Endothelial cell (in vitro differentiated cells): ENCODE data around the gene TNIK. TPM values are rescaled to one million over a fixed set of nuclear protein-coding genes. Genes with fewer than 3 reads are reported as not detected.

Experiments
- DNase-seq: peaks from one replicate; pipeline ENCODE4 v3.0.0; 2021; ENCODE audit warnings: low spot score
- H3K27ac Mint-ChIP-seq: one replicate; pipeline ENCODE4 v1.8.0; 2021; ENCODE audit warnings: mixed read lengths, inconsistent platforms; ENCODE audit not compliant: unreplicated experiment
- H3K27me3 Mint-ChIP-seq: one replicate; pipeline ENCODE4 v1.8.0; 2021; ENCODE audit warnings: mild to moderate bottlenecking, moderate library complexity, mixed read lengths, inconsistent platforms; ENCODE audit not compliant: unreplicated experiment
- H3K36me3 Mint-ChIP-seq: one replicate; pipeline ENCODE4 v1.8.0; 2021; ENCODE audit warnings: mild to moderate bottlenecking, low read depth, mixed read lengths, inconsistent platforms; ENCODE audit not compliant: unreplicated experiment
- H3K4me1 Mint-ChIP-seq: one replicate; pipeline ENCODE4 v1.8.0; 2021; ENCODE audit warnings: mild to moderate bottlenecking, mixed read lengths, inconsistent platforms; ENCODE audit not compliant: unreplicated experiment
- H3K4me3 Mint-ChIP-seq: one replicate; pipeline ENCODE4 v1.8.0; 2021; ENCODE audit warnings: mild to moderate bottlenecking, mixed read lengths, inconsistent platforms; ENCODE audit not compliant: unreplicated experiment
- H3K9me3 Mint-ChIP-seq: one replicate; pipeline ENCODE4 v1.8.0; 2021; ENCODE audit warnings: mixed read lengths, inconsistent platforms; ENCODE audit not compliant: unreplicated experiment
- CTCF ChIP-seq: fragments of 200-600 bp; sonication (generic); IDR thresholded peaks from one replicate; pipeline ENCODE4 v1.5.0; 2021; ENCODE audit warnings: antibody characterized with exemption; ENCODE audit not compliant: unreplicated experiment
- total RNA-seq: library from RNA; stranded (reverse); fragmentation: NEBNext Ultra II Directional; extraction: Animal tissue kit (Norgen Biotek cat#: 25700); gene quantifications from one replicate; pipeline ENCODE4 v1.2.1, GENCODE V29; 2021; ENCODE audit not compliant: unreplicated experiment

TNIK gene
- total RNA-seq, 1 donor from 2014 or later, result 67.0 TPM

- peaks cover 43% of the 10 kb centered on the region for H3K4me1 Mint-ChIP-seq
- H3K4me3 Mint-ChIP-seq, result no peak overlapping the region
- no peak for DNase-seq
- H3K9me3 Mint-ChIP-seq, result no peaks in the 10 kb centered on the region
- H3K27ac Mint-ChIP-seq, result peak overlapping the region; percentile 61
- peaks cover 4% of the 10 kb centered on the region for H3K36me3 Mint-ChIP-seq
- peaks cover 10% of the 10 kb centered on the region for H3K27me3 Mint-ChIP-seq
- no peak for TF ChIP-seq CTCF
These were observed 4.3 kb upstream of the TNIK start for GRCh38 chr3:171464462-171464861.

- DNase-seq, result no peak
- H3K36me3 Mint-ChIP-seq, result peaks cover 4% of the 10 kb centered on the region
- H3K27me3 Mint-ChIP-seq, result peaks cover 18% of the 10 kb centered on the region
- TF ChIP-seq CTCF, result no peak
- H3K27ac Mint-ChIP-seq, result peak overlapping the region; percentile 87
- no peaks in the 10 kb centered on the region for H3K9me3 Mint-ChIP-seq
- H3K4me1 Mint-ChIP-seq, result peaks cover 56% of the 10 kb centered on the region
- peak overlapping the region; percentile 98 for H3K4me3 Mint-ChIP-seq
These were observed 2.0 kb upstream of the TNIK start for GRCh38 chr3:171462224-171462623.

GRCh38 chr3:171461525-171461917 is 1.3 kb upstream of the TNIK start:
- Mint-ChIP-seq H3K4me3 (peak overlapping the region; percentile 98), H3K27ac (peak overlapping the region; percentile 90), H3K36me3 (peaks cover 4% of the 10 kb centered on the region), H3K27me3 (peaks cover 18% of the 10 kb centered on the region), H3K9me3 (no peaks in the 10 kb centered on the region), H3K4me1 (peaks cover 57% of the 10 kb centered on the region)
- no peak for TF ChIP-seq CTCF
- DNase-seq, result no peak

- peak overlapping the region; percentile 90 for H3K27ac Mint-ChIP-seq
- no peaks in the 10 kb centered on the region for H3K9me3 Mint-ChIP-seq
- DNase-seq, result no peak
- peaks cover 60% of the 10 kb centered on the region for H3K4me1 Mint-ChIP-seq
- TF ChIP-seq CTCF, result no peak
- peak overlapping the region; percentile 98 for H3K4me3 Mint-ChIP-seq
- H3K36me3 Mint-ChIP-seq, result peaks cover 4% of the 10 kb centered on the region
- H3K27me3 Mint-ChIP-seq, result peaks cover 18% of the 10 kb centered on the region
These were observed 720 bp upstream of the TNIK start for GRCh38 chr3:171460725-171461524.
